Activated CD8-positive, alpha-beta memory T cell treated with anti-CD3 and anti-CD28 coated beads, Interleukin-2, amount 50 U/mL, for 1 hour (primary cell): ENCODE results near the gene GPSM3.
"Not testable (repeated sequence)": the region's sequence is repeated elsewhere in the genome, so short reads cannot be mapped to it uniquely, and the experiment has no call there.

Experiments
- DNase-seq: peaks from one replicate; pipeline ENCODE4 v3.0.0-alpha.2; 2020; ENCODE audit errors: extremely low read depth

The GPSM3 gene

GRCh38 chr6:32187725-32188380 lies 4.6 kb downstream of the GPSM3 start:
- DNase-seq = not testable (repeated sequence)

GRCh38 chr6:32187009-32187709 lies 5.3 kb downstream of the GPSM3 start:
- no peak for DNase-seq

GRCh38 chr6:32186151-32186840 lies 6.1 kb downstream of the GPSM3 start:
- not testable (repeated sequence) for DNase-seq

- DNase-seq = not testable (repeated sequence)
Observed at GRCh38 chr6:32185681-32186131, 6.7 kb downstream of the GPSM3 start.

DNA sequence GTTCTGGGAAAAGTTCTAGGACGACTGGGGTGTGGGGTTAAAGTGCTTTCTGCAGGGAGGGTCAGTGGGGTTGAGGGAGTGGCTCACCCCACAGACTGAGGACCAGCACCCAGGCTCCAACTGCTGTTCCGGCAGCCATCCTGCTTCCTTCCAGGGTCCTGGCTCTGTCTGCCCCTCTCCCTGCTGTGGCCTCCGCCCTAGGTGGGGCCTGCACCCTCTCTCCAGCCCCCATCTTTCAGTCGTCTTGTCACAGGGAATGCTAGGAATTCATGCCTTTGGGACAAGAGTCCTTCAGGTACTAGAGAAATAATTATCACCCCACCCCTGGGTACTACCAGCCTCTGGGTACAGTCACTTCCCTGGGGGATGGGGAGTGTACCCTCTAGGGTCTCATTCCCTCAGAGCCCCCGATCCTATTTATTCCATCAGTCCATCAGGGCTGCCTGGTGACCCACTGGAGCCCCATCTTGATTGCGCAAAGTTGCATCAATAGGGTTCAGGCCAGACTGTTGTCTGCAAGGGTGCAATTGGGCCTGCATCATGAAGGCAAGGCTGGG lies 8.3 kb downstream of the GPSM3 start, which contains the start of gene AGER:
Gene AGER (minus strand): TSS at position 170 of the 557 bp plus-strand sequence. CDS start 31 bp downstream, at position 139.
- DNase-seq = no peak

DNA sequence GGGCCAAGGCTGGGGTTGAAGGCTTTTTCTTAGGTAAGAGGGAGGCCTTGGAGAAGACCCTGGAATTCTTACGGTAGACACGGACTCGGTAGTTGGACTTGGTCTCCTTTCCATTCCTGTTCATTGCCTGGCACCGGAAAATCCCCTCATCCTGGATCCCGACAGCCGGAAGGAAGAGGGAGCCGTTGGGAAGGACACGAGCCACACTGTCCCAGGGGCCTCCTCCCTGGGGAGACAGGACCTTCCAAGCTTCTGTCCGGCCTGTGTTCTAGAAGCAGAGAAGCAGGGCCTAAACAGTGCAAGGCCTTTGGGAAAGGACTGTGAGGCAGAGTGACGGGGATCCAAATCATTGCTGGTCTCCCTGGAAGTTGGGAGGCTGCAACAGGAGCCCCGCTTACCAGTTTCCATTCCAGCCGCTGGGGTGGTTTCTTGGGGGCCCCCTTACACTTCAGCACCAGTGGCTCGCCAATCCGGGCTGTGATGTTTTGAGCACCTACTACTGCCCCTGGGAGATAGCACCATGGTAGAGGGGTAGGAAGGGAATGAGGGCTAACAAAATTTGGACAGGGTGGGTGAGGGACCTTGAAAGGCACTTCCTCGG lies 8.9 kb downstream of the GPSM3 start:
- no peak for DNase-seq

DNA sequence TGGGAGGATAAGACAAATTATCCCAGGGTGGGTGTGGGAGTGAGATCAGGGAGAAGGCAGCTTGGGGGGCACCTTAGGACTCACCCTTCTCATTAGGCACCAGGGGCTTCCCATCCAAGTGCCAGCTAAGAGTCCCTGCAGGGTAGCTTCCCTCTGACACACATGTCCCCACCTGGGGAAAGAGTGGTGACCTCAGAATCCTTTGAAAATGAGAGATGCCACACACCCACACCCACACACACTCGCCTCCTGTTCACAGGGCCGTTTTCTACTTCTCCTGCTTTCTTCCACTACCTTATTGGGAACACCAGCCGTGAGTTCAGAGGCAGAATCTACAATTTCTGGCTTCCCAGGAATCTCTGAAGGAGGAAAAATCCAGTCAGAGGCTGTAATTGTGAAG lies 9.4 kb downstream of the GPSM3 start:
- no peak for DNase-seq

DNA sequence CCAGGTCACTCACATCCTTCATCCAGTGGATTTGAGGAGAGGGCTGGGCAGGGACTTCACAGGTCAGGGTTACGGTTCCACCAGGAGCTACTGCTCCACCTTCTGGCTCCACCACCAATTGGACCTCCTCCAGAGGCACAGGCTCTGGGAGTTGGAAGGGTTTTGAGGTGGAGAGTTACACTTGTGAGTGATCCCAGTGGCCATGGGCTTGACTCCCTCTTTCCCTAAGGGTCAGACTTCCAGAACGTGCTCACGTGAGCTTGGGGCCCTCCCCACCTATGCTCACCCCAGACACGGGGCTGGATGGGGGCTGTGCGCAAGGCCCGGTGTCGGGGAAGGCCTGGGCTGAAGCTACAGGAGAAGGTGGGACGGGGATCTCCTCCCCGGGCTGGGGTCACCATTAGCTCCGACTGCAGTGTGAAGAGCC lies 9.9 kb downstream of the GPSM3 start:
- DNase-seq = no peak

- DNase-seq = no peak
Observed at GRCh38 chr6:32181915-32182529, 10.4 kb downstream of the GPSM3 start.

GRCh38 chr6:32181148-32181702 lies 11.2 kb downstream of the GPSM3 start:
- DNase-seq = no peak

DNA sequence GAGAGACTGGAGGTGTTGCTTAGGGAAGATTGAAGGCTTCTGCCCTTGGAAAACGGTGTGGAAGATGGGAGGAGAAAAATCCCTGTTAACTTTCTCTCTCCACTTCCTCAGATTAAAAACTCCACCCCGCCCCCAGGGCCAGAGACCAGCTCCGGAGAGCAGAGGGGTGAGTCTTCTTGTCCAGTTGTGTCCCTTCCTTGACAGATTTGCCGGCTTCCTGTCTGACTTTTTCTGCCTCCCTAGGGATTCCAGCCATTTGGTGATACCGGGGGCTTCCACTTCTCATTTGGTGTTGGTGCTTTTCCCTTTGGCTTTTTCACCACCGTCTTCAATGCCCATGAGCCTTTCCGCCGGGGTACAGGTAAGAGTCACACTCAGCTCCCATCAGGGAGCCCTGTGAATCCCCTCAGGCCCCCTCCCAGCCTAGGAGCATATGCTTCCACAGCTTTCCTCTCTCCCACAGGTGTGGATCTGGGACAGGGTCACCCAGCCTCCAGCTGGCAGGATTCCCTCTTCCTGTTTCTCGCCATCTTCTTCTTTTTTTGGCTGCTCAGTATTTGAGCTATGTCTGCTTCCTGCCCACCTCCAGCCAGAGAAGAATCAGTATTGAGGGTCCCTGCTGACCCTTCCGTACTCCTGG lies 12.6 kb downstream of the GPSM3 start:
- DNase-seq = no peak

DNA sequence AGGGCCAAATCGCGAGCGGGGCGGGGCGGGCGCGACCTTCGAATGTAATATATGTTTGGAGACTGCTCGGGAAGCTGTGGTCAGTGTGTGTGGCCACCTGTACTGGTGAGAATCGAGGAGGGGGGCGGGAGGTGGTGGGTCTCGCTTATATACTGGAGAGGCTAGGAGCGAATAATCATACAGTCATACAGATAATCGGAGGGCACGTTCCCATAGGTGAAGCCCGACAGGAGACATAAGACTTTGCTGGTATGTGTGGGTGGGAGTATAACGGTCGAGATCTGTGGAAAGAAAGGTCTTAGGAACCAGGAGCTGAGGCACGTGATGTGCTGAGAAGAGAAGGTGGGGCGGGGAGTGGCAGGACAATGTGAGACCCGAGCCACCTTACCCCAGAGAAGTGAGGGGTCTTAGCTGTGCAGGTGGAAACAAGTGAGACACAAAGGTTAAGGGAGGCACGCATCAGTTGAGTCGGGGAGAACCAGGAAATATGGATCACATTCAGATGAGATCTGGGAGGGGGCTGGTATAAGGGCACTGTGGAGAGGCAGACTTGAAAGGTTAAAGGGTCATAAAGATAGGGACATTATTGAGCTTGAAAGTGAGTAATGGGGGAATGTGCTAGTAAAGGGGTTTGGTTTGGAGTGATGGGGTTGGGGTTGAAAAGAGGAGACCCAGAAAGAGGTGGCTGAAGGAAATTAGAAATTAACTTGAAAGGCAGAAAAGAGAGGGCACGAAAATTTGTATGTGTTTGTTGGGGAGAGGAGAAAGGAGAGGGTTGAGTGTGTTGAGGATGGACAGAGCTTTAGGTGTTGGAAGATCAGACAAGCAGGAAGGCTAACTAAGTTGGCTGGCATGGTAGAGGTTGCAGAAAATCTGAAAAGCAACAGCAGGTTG lies 13.6 kb downstream of the GPSM3 start:
- no peak for DNase-seq

DNA sequence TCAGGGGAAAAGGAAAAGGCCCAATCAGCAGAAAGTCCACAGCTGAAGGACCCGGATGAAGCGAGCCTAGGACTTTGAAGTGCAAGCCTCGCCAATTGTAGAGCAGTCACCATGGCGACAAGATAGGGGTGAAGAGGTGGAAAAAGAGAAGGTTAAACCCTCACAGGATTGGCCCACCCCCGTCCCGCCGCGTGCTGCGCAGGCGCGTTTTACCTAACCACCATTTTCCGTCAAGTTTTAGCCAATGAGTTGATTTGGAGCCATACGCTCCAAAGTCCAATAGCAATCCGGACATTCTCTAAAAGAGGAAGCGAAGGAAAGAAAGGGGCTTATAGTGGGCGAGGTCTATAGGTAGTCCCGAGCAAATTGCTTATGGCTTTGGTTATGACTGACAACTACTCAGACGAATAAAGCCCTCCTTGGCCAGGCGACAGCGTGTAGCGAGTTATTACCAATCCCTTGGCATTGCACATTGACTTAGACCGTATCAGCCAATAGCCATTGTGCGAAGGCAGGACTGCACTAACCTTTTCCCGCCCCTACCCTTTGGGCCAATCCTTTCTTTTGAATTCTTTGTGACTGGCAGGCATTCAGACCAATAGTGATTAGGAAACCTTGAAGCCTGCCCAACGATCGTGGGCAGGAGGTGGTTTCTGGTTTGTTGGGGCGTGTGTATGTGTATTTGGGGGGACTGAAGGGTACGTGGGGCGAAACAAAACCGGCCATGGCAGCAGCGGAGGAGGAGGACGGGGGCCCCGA lies 14.5 kb downstream of the GPSM3 start, which contains the start of gene RNF5:
Gene RNF5 (plus strand): TSS at position 618 of the 759 bp plus-strand sequence. CDS start 107 bp downstream, at position 725.
- peak; percentile 97 for DNase-seq

- DNase-seq = no peak
Observed at GRCh38 chr6:32177183-32177787, 15.2 kb downstream of the GPSM3 start.

GRCh38 chr6:32176476-32177182 lies 15.8 kb downstream of the GPSM3 start:
- no peak for DNase-seq

DNA sequence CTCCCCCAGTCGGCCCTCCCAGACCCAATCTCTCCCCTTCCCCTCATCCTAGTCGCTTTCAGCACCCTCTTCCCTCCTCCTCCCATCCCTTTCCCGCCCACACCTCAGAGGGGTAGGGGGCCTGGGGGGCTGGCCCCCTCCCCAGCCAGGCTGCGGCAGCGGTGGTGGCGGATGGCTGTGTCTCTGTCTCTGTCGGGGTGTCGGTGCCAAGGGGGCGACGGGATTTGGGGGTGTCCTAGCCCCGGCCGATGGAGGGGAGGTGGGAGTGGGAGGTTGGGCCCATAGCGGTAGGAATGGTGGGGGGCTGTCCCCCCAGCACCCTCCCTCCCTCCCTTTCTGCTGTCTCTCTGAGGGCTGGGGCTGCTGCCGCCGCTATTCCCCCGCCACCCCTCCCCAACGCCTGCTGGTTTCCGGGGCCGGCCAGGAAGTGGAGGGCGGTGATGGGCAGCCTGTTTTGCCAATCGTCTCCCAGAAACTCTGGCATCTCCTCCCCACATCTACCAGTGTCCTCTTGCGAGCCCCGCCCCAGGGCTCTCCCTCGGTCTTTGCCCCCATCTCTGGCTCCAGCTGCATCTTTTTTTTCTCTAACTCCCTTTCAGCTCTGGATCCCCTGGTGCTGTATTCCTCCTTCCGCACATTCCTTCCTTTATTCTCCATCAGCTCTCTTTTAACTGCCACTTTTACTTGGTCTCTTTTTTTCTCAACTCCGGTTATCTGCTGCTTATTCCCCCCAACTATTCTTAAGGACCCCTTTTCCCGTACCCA lies 16.6 kb downstream of the GPSM3 start, which contains the start of gene AGPAT1:
Gene AGPAT1 (minus strand): TSS at position 374 of the 765 bp plus-strand sequence. CDS start 4,588 bp downstream, outside the sequence.
- peak; percentile 83 for DNase-seq

DNA sequence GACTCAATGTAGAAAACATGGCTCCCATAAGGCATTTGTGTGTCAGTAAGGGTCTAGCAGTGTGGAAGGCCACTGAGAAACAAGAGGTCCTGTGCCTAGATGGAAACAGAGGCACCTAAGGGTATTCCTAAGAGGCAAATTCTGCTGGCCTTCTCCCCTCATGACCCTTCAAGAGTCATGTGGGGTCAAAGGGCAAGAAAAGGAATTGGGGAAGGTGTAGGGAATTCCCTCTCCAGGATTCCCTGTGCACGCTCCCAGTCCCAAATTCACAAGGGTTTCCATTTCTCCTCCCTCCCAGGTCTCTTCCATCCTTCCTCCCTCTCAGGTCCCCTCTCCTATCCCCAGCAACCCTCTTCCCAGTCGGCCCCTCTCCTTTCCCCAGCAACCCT lies 17.1 kb downstream of the GPSM3 start:
- no peak for DNase-seq
